SK-N-SH (cell line): ENCODE data around the gene ZNF662. TPM values are rescaled to one million over a fixed set of nuclear protein-coding genes. Genes with fewer than 3 reads are reported as not detected.

Experiments
- CTCF ChIA-PET: fragments of 300-600, 350-600 bp; formaldehyde crosslinking; extraction: SDS; loops from one replicate; lab custom pipeline; 2021; lab: Yijun Ruan, JAX
- POLR2A ChIA-PET: fragments of 350-600 bp; sonication (Branson Sonifier 250); formaldehyde crosslinking; extraction: SDS; loops from one replicate; lab custom pipeline; 2020; ENCODE audit warnings: antibody characterized with exemption, inconsistent platforms; lab: Yijun Ruan, JAX
- DNase-seq: peaks from one replicate; pipeline ENCODE4 v3.0.0; 2012
- H2AFZ ChIP-seq: fragments of 200-600 bp; sonication (generic); 2 replicates; pipeline ENCODE4 v1.8.1; 2016; ENCODE audit warnings: antibody characterized with exemption, mild to moderate bottlenecking, low read depth
- H3F3A ChIP-seq: fragments of 200-600 bp; sonication (generic); replicated peaks from 2 replicates; pipeline ENCODE3; 2016; ENCODE audit warnings: antibody characterized with exemption, mild to moderate bottlenecking; ENCODE audit not compliant: insufficient read depth
- H3K27ac ChIP-seq, 2 experiments: fragments of 200-500 bp in 1 of 2; fragments of 200-600 bp in 1 of 2; sonication (Bioruptor generic) in 1 of 2; sonication (generic), shearing (Covaris generic) in 1 of 2; 2 replicates each; pipeline versions ENCODE4 v1.5.1 to v1.6.1; 2014 to 2016; ENCODE audit warnings: low read depth in 2 of 2, inconsistent platforms in 1 of 2, low read length in 1 of 2, mild to moderate bottlenecking in 1 of 2, mixed read lengths in 1 of 2
- H3K27me3 ChIP-seq: fragments of 200-600 bp; sonication (generic), shearing (Covaris generic); 2 replicates; pipeline ENCODE4 v1.6.1; 2016; ENCODE audit warnings: mixed run types; ENCODE audit not compliant: insufficient read depth
- H3K36me3 ChIP-seq, 2 experiments: fragments of 200-500 bp in 1 of 2; fragments of 200-600 bp in 1 of 2; sonication (Bioruptor generic) in 1 of 2; sonication (generic) in 1 of 2; replicated peaks in 1 of 2; 2 replicates each; pipeline versions ENCODE3 to v1.5.1; 2014 to 2016; ENCODE audit warnings: low read length in 1 of 2, mild to moderate bottlenecking in 1 of 2; ENCODE audit not compliant: insufficient read depth in 2 of 2, control insufficient read depth in 1 of 2
- H3K4me1 ChIP-seq, 2 experiments: fragments of 200-500 bp in 1 of 2; fragments of 200-600 bp in 1 of 2; sonication (Bioruptor generic) in 1 of 2; sonication (generic), shearing (Covaris generic) in 1 of 2; 2 replicates each; pipeline versions ENCODE4 v1.5.1 to v1.6.1; 2014 to 2016; ENCODE audit warnings: low read depth in 1 of 2, low read length in 1 of 2, mixed run types in 1 of 2; ENCODE audit not compliant: insufficient read depth in 2 of 2, control insufficient read depth in 1 of 2
- H3K4me2 ChIP-seq: fragments of 200-600 bp; sonication (generic), shearing (Covaris generic); 2 replicates; pipeline ENCODE4 v1.6.1; 2017; ENCODE audit warnings: mixed run types
- H3K4me3 ChIP-seq, 2 experiments: fragments of 200-500 bp in 1 of 2; fragments of 200-600 bp in 1 of 2; sonication (Bioruptor generic) in 1 of 2; sonication (generic), shearing (Covaris generic) in 1 of 2; 2 replicates each; pipeline versions ENCODE4 v1.5.1 to v1.8.1; 2014 to 2016; ENCODE audit warnings: low read depth in 2 of 2, inconsistent platforms in 1 of 2, low read length in 1 of 2, mild to moderate bottlenecking in 1 of 2, mixed read lengths in 1 of 2, moderate library complexity in 1 of 2
- H3K79me2 ChIP-seq: fragments of 200-600 bp; sonication (generic); 2 replicates; pipeline ENCODE4 v1.8.1; 2017; ENCODE audit warnings: mild to moderate bottlenecking; ENCODE audit not compliant: insufficient read depth
- H3K9ac ChIP-seq: fragments of 200-600 bp; sonication (generic); 2 replicates; pipeline ENCODE4 v1.6.1; 2017; ENCODE audit warnings: mixed run types
- H3K9me2 ChIP-seq: fragments of 200-600 bp; sonication (generic); 2 replicates; pipeline ENCODE4 v1.6.1; 2017; ENCODE audit warnings: mixed run types
- H3K9me3 ChIP-seq: fragments of 200-600 bp; sonication (generic); 2 replicates; pipeline ENCODE4 v1.6.1; 2017; ENCODE audit warnings: mixed run types, mild to moderate bottlenecking, moderate library complexity
- H4K20me1 ChIP-seq: fragments of 200-600 bp; sonication (generic); 2 replicates; pipeline ENCODE4 v1.6.1; 2017; ENCODE audit warnings: mild to moderate bottlenecking, mixed run types; ENCODE audit not compliant: insufficient read depth
- CHD2 ChIP-seq: fragments of 150-350 bp; IDR thresholded peaks from 2 replicates; pipeline ENCODE4 v1.6.1; 2018; ENCODE audit warnings: low read length; ENCODE audit not compliant: partially characterized antibody
- ELF1 ChIP-seq: IDR thresholded peaks from 2 replicates; pipeline ENCODE4 v1.4.0; 2012
- EP300 ChIP-seq, 2 experiments: IDR thresholded peaks; 2 replicates each; pipeline versions ENCODE4 v1.4.0 to v1.6.1; 2012; ENCODE audit warnings: borderline replicate concordance in 1 of 2, low read depth in 1 of 2, low read length in 1 of 2
- FOXM1 ChIP-seq: IDR thresholded peaks from 2 replicates; pipeline ENCODE4 v1.4.0; 2012; ENCODE audit warnings: low read depth, mild to moderate bottlenecking
- GATA2 ChIP-seq: sonication (generic); formaldehyde crosslinking; IDR thresholded peaks from 2 replicates; pipeline ENCODE4 v1.5.0; 2020; ENCODE audit warnings: mild to moderate bottlenecking, missing genetic modification reagents
- IRF3 ChIP-seq: fragments of 150-350 bp; IDR thresholded peaks from 2 replicates; pipeline ENCODE4 v1.6.1; 2016; ENCODE audit warnings: mild to moderate bottlenecking, low read depth, low read length
- MAX ChIP-seq: IDR thresholded peaks from 2 replicates; pipeline ENCODE4 v1.4.0; 2012; ENCODE audit warnings: low read depth
- MEF2A ChIP-seq: IDR thresholded peaks from 2 replicates; pipeline ENCODE4 v1.4.0; 2012; ENCODE audit warnings: low read depth, borderline replicate concordance
- MXI1 ChIP-seq: IDR thresholded peaks from 2 replicates; pipeline ENCODE4 v1.6.1; 2012; ENCODE audit warnings: mild to moderate bottlenecking, low read depth, low read length, improper control_type of control experiment
- NFIC ChIP-seq: IDR thresholded peaks from 2 replicates; pipeline ENCODE4 v1.4.0; 2012; ENCODE audit warnings: borderline replicate concordance
- NRF1 ChIP-seq: IDR thresholded peaks from 2 replicates; pipeline ENCODE4 v1.6.1; 2012; ENCODE audit warnings: low read depth, mild to moderate bottlenecking, low read length
- RAD21 ChIP-seq: IDR thresholded peaks from 2 replicates; pipeline ENCODE4 v1.6.1; 2012; ENCODE audit warnings: mild to moderate bottlenecking, low read length
- RFX5 ChIP-seq: IDR thresholded peaks from 2 replicates; pipeline ENCODE4 v1.6.1; 2012; ENCODE audit warnings: mild to moderate bottlenecking, improper control_type of control experiment, low read length
- SMC3 ChIP-seq: IDR thresholded peaks from 2 replicates; pipeline ENCODE4 v1.6.1; 2012; ENCODE audit warnings: low read depth, low read length, improper control_type of control experiment
- TCF12 ChIP-seq: IDR thresholded peaks from 2 replicates; pipeline ENCODE4 v1.4.0; 2012
- TEAD4 ChIP-seq: IDR thresholded peaks from 2 replicates; pipeline ENCODE4 v1.4.0; 2012; ENCODE audit warnings: mild to moderate bottlenecking, borderline replicate concordance; ENCODE audit not compliant: insufficient read depth
- USF2 ChIP-seq: fragments of 150-350 bp; IDR thresholded peaks from 2 replicates; pipeline ENCODE4 v1.6.1; 2017; ENCODE audit warnings: antibody characterized with exemption, low read length, low read depth, borderline replicate concordance
- YY1 ChIP-seq: IDR thresholded peaks from 2 replicates; pipeline ENCODE4 v1.4.0; 2012; ENCODE audit warnings: low read depth, mild to moderate bottlenecking
- WGBS: methylation state at CpG from one replicate; pipeline ENCODE4 v1.1.6; 2017; ENCODE audit warnings: low lambda C conversion rate; 5-methylcytosine and 5-hydroxymethylcytosine counted together
- polyA plus RNA-seq, 3 experiments: library from polyadenylated mRNA; depleted of rRNA; stranded (reverse); fragments of >200 nt; gene quantifications; 2 replicates each; pipeline ENCODE4 v1.2.3, GENCODE V29; 2012
- TF ChIP-seq, protein P1 (sequence below): fragments of 200-600 bp; sonication (generic); IDR thresholded peaks from 2 replicates; pipeline ENCODE4 v1.6.1; 2017; ENCODE audit warnings: antibody characterized with exemption, mild to moderate bottlenecking, moderate library complexity

ZNF662 gene
- polyA plus RNA-seq, 1 of the 3 experiments (the other 2 are of a cell fraction), result 0.30 TPM

- H3K36me3 ChIP-seq, result no peaks in the 10 kb centered on the region
- H3K9me2 ChIP-seq, result no peaks in the 10 kb centered on the region
- H3F3A ChIP-seq, result no peaks in the 10 kb centered on the region
- H3K4me1 ChIP-seq, result no peaks in the 10 kb centered on the region
- no peaks in the 10 kb centered on the region for H3K9me3 ChIP-seq
- H3K9ac ChIP-seq, result no peak overlapping the region
- H2AFZ ChIP-seq, result no peak overlapping the region
- ChIA-PET POLR2A (no interaction called here), CTCF (interaction anchor here (1.0 kb wide), 1 partner anchor 26 kb away, joined by 3 read pairs; no protein-coding TSS in a partner anchor)
- no peak overlapping the region for H3K4me3 ChIP-seq
- no peak overlapping the region for H3K27ac ChIP-seq
- no peaks in the 10 kb centered on the region for H3K79me2 ChIP-seq
- H3K27me3 ChIP-seq, result no peaks in the 10 kb centered on the region; the same call in 1 of the 2 replicates
- TF ChIP-seq MAX (no peak), USF2 (no peak), MEF2A (no peak)
- TF ChIP-seq, protein P1, sequence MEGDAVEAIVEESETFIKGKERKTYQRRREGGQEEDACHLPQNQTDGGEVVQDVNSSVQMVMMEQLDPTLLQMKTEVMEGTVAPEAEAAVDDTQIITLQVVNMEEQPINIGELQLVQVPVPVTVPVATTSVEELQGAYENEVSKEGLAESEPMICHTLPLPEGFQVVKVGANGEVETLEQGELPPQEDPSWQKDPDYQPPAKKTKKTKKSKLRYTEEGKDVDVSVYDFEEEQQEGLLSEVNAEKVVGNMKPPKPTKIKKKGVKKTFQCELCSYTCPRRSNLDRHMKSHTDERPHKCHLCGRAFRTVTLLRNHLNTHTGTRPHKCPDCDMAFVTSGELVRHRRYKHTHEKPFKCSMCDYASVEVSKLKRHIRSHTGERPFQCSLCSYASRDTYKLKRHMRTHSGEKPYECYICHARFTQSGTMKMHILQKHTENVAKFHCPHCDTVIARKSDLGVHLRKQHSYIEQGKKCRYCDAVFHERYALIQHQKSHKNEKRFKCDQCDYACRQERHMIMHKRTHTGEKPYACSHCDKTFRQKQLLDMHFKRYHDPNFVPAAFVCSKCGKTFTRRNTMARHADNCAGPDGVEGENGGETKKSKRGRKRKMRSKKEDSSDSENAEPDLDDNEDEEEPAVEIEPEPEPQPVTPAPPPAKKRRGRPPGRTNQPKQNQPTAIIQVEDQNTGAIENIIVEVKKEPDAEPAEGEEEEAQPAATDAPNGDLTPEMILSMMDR, result no peak
- no peaks in the 10 kb centered on the region for H4K20me1 ChIP-seq
- 71% methylated on average over 37 of the region's 43 CpGs for WGBS
- no peak overlapping the region for H3K4me2 ChIP-seq
- no peak for DNase-seq
Measured at GRCh38 chr3:42936157-42936981, 30.4 kb downstream of the ZNF662 start.

GRCh38 chr3:42937334-42937733, 31.4 kb downstream of the ZNF662 start:
- 45% methylated on average over 3 of the region's 3 CpGs for WGBS

More at GRCh38 chr3:42937334-42937733, 31.4 kb downstream of the ZNF662 start:
- Histone ChIP-seq H3K9me3 (no peaks in the 10 kb centered on the region), H3K36me3 (no peaks in the 10 kb centered on the region), H3F3A (no peaks in the 10 kb centered on the region), H3K27ac (no peak overlapping the region), H3K27me3 (no peaks in the 10 kb centered on the region; the same call in 1 of the 2 replicates), H3K79me2 (no peaks in the 10 kb centered on the region), H4K20me1 (no peaks in the 10 kb centered on the region), H3K4me1 (no peaks in the 10 kb centered on the region), H3K4me2 (no peak overlapping the region), H2AFZ (no peak overlapping the region), H3K9me2 (no peaks in the 10 kb centered on the region), H3K4me3 (no peak overlapping the region), H3K9ac (no peak overlapping the region)
- TF ChIP-seq RFX5 (no peak), RAD21 (no peak), NFIC (no peak), YY1 (no peak), MXI1 (no peak), GATA2 (CRISPR knock-in tag) (no peak), SMC3 (no peak), TEAD4 (no peak), TCF12 (no peak), NRF1 (no peak), EP300 (IDR thresholded peaks at IDR 0.05; ENCODE audit: borderline replicate concordance in 1 of 2, low read depth in 1 of 2, low read length in 1 of 2) (no peak), IRF3 (no peak), FOXM1 (no peak), ELF1 (no peak), CHD2 (no peak)
- DNase-seq, result no peak
- ChIA-PET CTCF (interaction anchor here (1.0 kb wide), 1 partner anchor 25 kb away, joined by 3 read pairs; no protein-coding TSS in a partner anchor), POLR2A (no interaction called here)
